ENCODE results near the gene TMA7.

- TF ChIP-seq, protein P1, sequence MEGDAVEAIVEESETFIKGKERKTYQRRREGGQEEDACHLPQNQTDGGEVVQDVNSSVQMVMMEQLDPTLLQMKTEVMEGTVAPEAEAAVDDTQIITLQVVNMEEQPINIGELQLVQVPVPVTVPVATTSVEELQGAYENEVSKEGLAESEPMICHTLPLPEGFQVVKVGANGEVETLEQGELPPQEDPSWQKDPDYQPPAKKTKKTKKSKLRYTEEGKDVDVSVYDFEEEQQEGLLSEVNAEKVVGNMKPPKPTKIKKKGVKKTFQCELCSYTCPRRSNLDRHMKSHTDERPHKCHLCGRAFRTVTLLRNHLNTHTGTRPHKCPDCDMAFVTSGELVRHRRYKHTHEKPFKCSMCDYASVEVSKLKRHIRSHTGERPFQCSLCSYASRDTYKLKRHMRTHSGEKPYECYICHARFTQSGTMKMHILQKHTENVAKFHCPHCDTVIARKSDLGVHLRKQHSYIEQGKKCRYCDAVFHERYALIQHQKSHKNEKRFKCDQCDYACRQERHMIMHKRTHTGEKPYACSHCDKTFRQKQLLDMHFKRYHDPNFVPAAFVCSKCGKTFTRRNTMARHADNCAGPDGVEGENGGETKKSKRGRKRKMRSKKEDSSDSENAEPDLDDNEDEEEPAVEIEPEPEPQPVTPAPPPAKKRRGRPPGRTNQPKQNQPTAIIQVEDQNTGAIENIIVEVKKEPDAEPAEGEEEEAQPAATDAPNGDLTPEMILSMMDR (conservative IDR thresholded peaks at IDR 0.05): no peak
- TF ChIP-seq ZFX (IDR thresholded peaks at IDR 0.05): no peak
These were observed 36.3 kb upstream of the TMA7 start for GRCh38 chr3:48403533-48404439.

Measured in C4-2B (cell line).